Stimulated activated naive CD8-positive, alpha-beta T cell treated with anti-CD3 and anti-CD28 coated beads, Interleukin-15, Interleukin-2, amounts not matched to agents 100 ng/mL and 50 ng/mL, for 24 hours (primary cell): Measurements from ENCODE around the gene RAB13.
A peak's percentile ranks its signal among the peaks of the same experiment; 100 is the strongest.
"Not testable (repeated sequence)": the region's sequence is repeated elsewhere in the genome, so short reads cannot be mapped to it uniquely, and the experiment has no call there.

Experiments
- H3K27ac Mint-ChIP-seq: one replicate; pipeline ENCODE4 v1.8.0; 2021; ENCODE audit warnings: mild to moderate bottlenecking, mixed read lengths
- H3K27me3 Mint-ChIP-seq: one replicate; pipeline ENCODE4 v1.8.0; 2021; ENCODE audit warnings: mixed read lengths
- H3K36me3 Mint-ChIP-seq: one replicate; pipeline ENCODE4 v1.8.0; 2021; ENCODE audit warnings: low read depth, mixed read lengths
- H3K4me1 Mint-ChIP-seq: one replicate; pipeline ENCODE4 v1.8.0; 2021; ENCODE audit warnings: low read depth, mixed read lengths
- H3K4me3 Mint-ChIP-seq: one replicate; pipeline ENCODE4 v1.8.0; 2021; ENCODE audit warnings: mild to moderate bottlenecking, mixed read lengths
- H3K9me3 Mint-ChIP-seq: one replicate; pipeline ENCODE4 v1.8.0; 2021; ENCODE audit warnings: mixed read lengths

The RAB13 gene

DNA sequence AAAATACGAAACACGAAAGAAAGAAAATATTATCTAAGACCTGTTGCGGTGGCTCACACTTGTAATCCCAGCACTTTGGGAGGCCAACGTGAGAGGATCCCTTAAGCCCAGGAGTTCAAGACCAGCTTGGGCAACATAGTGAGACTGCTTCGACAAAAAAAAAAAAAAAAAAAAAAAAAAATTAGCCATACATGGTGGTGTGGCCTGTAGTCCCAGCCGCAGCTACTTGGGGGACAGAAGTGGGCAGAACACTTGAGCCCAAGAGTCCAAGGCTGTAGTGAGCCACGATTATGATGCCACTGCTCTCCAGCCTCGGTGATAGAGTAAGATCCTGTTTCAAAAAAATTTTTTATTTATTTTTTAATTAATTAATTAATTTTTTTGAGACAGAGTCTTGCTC is 1.5 kb upstream of the RAB13 start:
- Mint-ChIP-seq H3K4me3 (peak overlapping the region; percentile 91), H3K27me3 (no peaks in the 10 kb centered on the region), H3K36me3 (peaks cover 24% of the 10 kb centered on the region), H3K4me1 (peaks cover 59% of the 10 kb centered on the region), H3K27ac (peak overlapping the region; percentile 84), H3K9me3 (no peaks in the 10 kb centered on the region)

- H3K4me1 Mint-ChIP-seq, result peaks cover 42% of the 10 kb centered on the region
- peak overlapping the region; percentile 91 for H3K4me3 Mint-ChIP-seq
- H3K36me3 Mint-ChIP-seq, result peaks cover 4% of the 10 kb centered on the region
- H3K27ac Mint-ChIP-seq, result peak overlapping the region; percentile 97
- H3K27me3 Mint-ChIP-seq, result no peaks in the 10 kb centered on the region
- no peaks in the 10 kb centered on the region for H3K9me3 Mint-ChIP-seq
Observed at GRCh38 chr1:153985341-153985912, 712 bp downstream of the RAB13 start.

DNA sequence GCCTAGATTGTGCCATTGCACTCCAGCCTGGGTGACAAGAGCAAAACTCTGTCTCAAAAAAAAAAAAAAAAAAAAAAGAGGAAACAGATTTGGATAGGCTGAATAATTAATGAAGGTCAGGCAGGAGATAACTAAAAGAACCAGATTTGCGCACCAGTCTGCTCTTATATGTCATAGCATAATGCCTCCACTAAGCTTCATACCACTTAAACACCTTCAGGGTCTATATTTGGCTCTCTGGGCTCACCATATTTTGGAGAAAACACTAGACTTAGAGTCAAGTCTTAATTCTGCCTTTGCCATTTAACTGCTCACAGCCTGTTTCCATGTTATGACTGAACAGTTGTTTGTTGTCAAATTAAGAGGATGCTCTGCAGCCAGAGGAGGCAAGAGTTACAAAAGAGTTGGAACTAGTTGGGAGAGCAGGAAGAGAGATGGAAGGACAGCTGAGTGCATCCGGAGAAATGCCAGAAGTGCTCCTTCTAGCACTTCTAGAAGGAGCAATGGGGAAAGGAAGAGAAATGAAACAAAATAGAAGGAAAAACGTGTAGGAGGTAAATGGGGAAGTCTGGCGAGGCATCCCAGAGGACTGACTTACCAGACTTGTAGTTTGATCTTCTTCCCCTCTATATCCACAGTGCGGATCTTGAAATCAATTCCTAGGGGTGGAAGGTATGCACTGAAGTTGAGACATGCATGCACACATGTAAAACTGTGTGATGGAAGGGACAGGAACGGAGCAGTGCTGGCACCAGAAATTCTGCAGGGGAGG is 1.8 kb downstream of the RAB13 start:
- Mint-ChIP-seq H3K27ac (peak overlapping the region; percentile 26), H3K36me3 (peaks cover 4% of the 10 kb centered on the region), H3K4me1 (peaks cover 34% of the 10 kb centered on the region), H3K27me3 (no peaks in the 10 kb centered on the region), H3K9me3 (no peaks in the 10 kb centered on the region), H3K4me3 (peak overlapping the region; percentile 34)

DNA sequence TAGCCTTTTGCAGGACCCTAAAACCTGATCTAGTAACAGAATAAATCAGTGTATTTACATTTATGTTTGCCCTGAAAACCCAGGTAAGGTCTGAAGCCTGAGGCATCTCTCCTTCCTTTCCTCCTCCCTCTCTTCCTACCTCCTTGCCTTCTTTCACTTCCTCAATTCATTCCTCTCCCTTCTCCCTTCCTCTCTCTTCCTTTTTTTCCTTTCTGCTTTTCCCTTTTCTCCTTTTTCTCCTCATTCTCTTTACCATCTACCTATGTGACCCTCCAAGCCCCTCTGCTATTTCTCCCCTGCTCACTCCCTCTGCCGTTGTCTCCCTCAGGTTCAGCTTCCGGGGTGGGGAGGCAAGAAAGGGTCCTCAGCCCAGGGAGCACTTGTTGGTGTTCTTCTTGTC is 4.4 kb downstream of the RAB13 start:
- H3K9me3 Mint-ChIP-seq, H3K36me3 Mint-ChIP-seq, H3K27ac Mint-ChIP-seq, H3K4me3 Mint-ChIP-seq, H3K27me3 Mint-ChIP-seq: not testable (repeated sequence)
- peaks cover 41% of the 10 kb centered on the region for H3K4me1 Mint-ChIP-seq

DNA sequence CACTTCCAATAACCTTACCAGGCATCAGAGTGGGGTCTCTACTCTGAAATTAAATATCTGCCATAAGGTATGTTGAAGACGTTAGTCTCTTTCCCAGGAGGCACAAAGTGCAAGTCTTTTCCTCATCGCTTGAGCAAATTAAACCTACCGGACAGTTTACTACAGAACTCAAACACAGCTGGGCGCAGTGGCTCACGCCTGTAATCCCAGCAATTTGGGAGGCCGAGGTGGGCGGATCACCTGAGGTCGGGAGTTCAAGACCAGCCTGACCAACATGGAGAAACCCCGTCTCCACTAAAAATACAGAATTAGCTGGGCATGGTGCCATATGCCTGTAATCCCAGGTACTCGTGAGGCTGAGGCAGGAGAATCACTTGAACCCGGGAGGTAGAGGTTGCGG is 7.0 kb downstream of the RAB13 start:
- not testable (repeated sequence) for H3K27ac Mint-ChIP-seq, H3K9me3 Mint-ChIP-seq, H3K27me3 Mint-ChIP-seq
- Mint-ChIP-seq H3K4me1 (peaks cover 40% of the 10 kb centered on the region), H3K4me3 (peak overlapping the region; percentile 98), H3K36me3 (peaks cover 32% of the 10 kb centered on the region)

GRCh38 chr1:153978274-153978909 is 7.7 kb downstream of the RAB13 start:
- Mint-ChIP-seq H3K4me3 (peak overlapping the region; percentile 98), H3K9me3 (no peaks in the 10 kb centered on the region), H3K27ac (peak overlapping the region; percentile 98), H3K27me3 (no peaks in the 10 kb centered on the region), H3K4me1 (peaks cover 42% of the 10 kb centered on the region), H3K36me3 (peaks cover 35% of the 10 kb centered on the region)

DNA sequence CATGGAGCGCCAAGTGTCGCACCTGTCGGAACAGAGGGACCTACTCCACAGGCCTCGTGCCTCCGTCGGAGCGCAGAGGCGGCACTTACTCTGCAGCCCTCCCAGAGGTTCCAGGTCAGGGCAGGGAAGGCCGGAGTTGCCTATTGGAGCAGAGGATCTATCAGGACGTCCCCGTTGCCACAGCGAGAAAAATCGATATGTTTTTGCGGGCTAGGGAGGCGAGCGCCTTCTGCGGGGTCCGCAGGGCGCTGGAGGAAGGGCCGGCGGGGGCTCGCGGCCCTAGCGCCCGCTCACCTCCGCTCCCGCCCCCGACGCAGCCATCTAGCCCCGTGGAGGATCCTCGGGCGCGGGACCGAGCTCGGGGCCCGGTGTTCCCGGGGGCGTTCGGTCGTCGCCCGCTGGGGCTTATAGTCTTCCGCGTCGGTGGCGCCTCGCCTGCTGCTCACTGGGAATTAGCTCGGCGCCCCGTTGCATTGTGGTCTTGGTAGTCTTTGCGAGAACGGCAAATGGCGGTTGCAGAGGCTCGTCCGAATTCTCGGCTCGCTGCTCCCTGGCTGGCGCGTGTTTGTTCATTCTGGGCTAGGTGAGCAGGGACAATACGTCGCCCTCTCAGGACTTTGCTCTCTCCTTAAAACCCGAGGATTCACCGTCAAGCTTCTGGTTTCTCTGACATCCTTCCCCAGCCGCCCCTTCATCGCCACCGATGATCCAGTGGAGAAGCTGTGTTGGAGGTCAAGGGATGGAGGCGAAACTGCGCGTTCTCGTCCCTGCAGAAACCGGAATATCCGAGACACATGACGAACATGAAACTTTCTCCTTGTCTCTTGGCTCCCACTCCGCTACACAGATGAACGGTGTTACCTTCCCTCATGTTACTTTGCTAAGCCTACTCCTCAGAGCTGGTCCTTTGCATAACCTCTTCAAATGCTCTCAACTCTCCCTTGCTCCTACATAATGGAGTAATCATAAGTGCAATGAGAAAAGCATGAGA is 8.6 kb downstream of the RAB13 start, which contains the start of gene JTB:
Gene JTB (minus strand): TSS at position 425 of the 991 bp plus-strand sequence. CDS start 422 bp downstream, at position 3.
- H3K4me3 Mint-ChIP-seq, result peak within 1 kb of the TSS; percentile 98
- H3K27me3 Mint-ChIP-seq, result no peaks in the 10 kb centered on the region
- H3K9me3 Mint-ChIP-seq, result no peaks in the 10 kb centered on the region
- H3K36me3 Mint-ChIP-seq, result peaks cover 31% of the 10 kb centered on the region
- peaks cover 48% of the 10 kb centered on the region for H3K4me1 Mint-ChIP-seq
- H3K27ac Mint-ChIP-seq, result peak within 1 kb of the TSS; percentile 98

DNA sequence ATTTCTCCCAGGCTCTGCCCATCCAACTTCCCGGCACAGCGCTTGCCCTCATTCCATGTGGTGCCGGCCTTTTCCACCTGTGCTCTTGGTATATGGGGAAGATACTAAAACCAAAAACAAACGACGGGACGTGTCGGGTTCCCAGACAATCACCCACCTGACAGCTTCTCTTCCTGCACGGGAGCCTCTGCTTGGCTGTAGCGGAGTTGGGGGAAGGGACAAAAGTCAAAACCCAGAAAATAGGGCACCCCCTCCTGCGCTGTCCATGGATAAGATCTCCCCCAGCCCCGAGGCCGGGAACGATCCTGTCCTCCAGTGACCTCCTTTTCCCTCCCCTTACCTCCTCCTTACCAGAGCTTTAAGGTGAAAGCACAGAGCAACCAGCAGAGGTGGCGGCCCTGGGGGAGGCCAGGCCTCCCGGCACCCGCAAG is 9.3 kb downstream of the RAB13 start:
- Mint-ChIP-seq H3K36me3 (peaks cover 31% of the 10 kb centered on the region), H3K9me3 (no peaks in the 10 kb centered on the region), H3K4me3 (peak overlapping the region; percentile 98), H3K4me1 (peaks cover 54% of the 10 kb centered on the region), H3K27me3 (no peaks in the 10 kb centered on the region), H3K27ac (peak overlapping the region; percentile 98)

GRCh38 chr1:153973525-153973924 is 12.6 kb downstream of the RAB13 start:
- Mint-ChIP-seq H3K4me3 (no peak overlapping the region), H3K27me3 (no peaks in the 10 kb centered on the region), H3K27ac (no peak overlapping the region), H3K36me3 (peaks cover 31% of the 10 kb centered on the region), H3K4me1 (peaks cover 59% of the 10 kb centered on the region), H3K9me3 (no peaks in the 10 kb centered on the region)

GRCh38 chr1:153973071-153973470 is 13.1 kb downstream of the RAB13 start:
- Mint-ChIP-seq H3K9me3 (no peaks in the 10 kb centered on the region), H3K4me3 (no peak overlapping the region), H3K36me3 (peaks cover 31% of the 10 kb centered on the region), H3K27me3 (no peaks in the 10 kb centered on the region), H3K4me1 (peaks cover 56% of the 10 kb centered on the region), H3K27ac (no peak overlapping the region)

- peaks cover 16% of the 10 kb centered on the region for H3K36me3 Mint-ChIP-seq
- H3K9me3 Mint-ChIP-seq, result no peaks in the 10 kb centered on the region
- no peak overlapping the region for H3K27ac Mint-ChIP-seq
- H3K4me3 Mint-ChIP-seq, result no peak overlapping the region
- H3K27me3 Mint-ChIP-seq, result no peaks in the 10 kb centered on the region
- peaks cover 60% of the 10 kb centered on the region for H3K4me1 Mint-ChIP-seq
Observed at GRCh38 chr1:153970346-153970745, 15.8 kb downstream of the RAB13 start.

DNA sequence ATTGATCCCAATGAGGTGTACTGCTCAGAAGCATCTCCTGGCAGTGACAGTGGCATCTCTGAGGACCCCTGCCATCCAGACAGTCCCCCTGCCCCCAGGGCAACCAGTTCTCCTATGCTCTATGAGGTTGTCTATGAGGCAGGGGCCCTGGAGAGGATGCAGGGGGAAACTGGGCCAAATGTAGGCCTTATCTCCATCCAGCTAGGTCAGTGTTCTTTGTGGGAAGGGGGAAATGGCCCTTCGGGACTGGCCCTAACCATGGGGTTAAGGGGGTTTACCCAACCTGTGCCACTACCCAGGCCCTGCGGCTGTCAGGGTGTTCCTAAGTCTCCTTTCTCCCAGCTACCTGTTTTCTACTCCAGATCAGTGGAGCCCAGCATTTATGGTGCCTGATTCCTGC is 17.2 kb downstream of the RAB13 start:
- H3K27ac Mint-ChIP-seq, result peak overlapping the region; percentile 29
- no peak overlapping the region for H3K4me3 Mint-ChIP-seq

GRCh38 chr1:153968408-153968807 is 17.7 kb downstream of the RAB13 start:
- peak overlapping the region; percentile 27 for H3K4me3 Mint-ChIP-seq
- H3K27me3 Mint-ChIP-seq, result no peaks in the 10 kb centered on the region
- peaks cover 4% of the 10 kb centered on the region for H3K36me3 Mint-ChIP-seq
- peaks cover 61% of the 10 kb centered on the region for H3K4me1 Mint-ChIP-seq
- no peaks in the 10 kb centered on the region for H3K9me3 Mint-ChIP-seq
- no peak overlapping the region for H3K27ac Mint-ChIP-seq

More for the DNA sequence above, 17.2 kb downstream of the RAB13 start:
- H3K4me1 Mint-ChIP-seq, result peaks cover 56% of the 10 kb centered on the region
- H3K36me3 Mint-ChIP-seq, result peaks cover 5% of the 10 kb centered on the region
- no peaks in the 10 kb centered on the region for H3K27me3 Mint-ChIP-seq
- H3K9me3 Mint-ChIP-seq, result no peaks in the 10 kb centered on the region

DNA sequence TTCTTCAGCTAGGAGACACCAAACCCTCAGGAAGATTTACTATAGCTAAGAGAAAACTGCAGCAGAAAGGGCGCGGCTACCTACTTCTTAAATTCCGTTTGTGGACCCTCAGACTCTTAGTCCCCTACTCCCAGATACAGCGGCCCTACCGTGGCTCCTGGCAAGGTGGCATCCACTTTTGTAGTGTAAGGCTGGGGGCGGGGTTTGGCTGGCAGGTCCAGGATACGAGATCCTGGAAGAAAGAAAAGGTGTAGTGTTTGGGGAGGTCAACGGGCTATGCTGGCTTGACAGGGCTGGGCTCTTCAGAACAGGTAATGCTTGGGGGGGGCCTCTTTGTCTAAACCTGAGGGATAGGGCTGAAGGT is 18.2 kb downstream of the RAB13 start:
- Mint-ChIP-seq H3K4me1 (peaks cover 60% of the 10 kb centered on the region), H3K27ac (peak overlapping the region; percentile 96), H3K4me3 (peak overlapping the region; percentile 93), H3K9me3 (no peaks in the 10 kb centered on the region), H3K36me3 (peaks cover 4% of the 10 kb centered on the region), H3K27me3 (no peaks in the 10 kb centered on the region)
